ENCODE measurements around the gene ZNF546.

Gene ZNF546

DNA sequence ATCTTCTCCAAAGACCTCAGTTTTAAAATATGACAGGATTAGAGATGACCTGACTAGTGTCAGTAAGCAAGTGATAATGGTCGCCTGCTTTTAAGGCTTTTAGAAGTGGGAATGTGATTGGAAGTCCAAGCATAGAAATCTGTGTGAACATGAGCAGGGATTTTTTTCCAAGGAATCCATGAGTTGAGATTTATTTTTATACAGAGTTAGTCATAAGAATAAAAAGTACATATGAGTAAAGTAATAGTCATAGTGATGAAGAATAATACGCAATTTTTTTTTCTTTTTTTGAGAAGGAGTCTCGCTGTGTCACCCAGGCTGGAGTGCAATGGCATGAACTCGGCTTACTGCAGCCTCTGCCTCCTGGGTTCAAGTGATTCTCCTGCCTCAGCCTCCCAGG lies 1.6 kb downstream of the ZNF546 start:
- TF ChIP-seq, protein P1, sequence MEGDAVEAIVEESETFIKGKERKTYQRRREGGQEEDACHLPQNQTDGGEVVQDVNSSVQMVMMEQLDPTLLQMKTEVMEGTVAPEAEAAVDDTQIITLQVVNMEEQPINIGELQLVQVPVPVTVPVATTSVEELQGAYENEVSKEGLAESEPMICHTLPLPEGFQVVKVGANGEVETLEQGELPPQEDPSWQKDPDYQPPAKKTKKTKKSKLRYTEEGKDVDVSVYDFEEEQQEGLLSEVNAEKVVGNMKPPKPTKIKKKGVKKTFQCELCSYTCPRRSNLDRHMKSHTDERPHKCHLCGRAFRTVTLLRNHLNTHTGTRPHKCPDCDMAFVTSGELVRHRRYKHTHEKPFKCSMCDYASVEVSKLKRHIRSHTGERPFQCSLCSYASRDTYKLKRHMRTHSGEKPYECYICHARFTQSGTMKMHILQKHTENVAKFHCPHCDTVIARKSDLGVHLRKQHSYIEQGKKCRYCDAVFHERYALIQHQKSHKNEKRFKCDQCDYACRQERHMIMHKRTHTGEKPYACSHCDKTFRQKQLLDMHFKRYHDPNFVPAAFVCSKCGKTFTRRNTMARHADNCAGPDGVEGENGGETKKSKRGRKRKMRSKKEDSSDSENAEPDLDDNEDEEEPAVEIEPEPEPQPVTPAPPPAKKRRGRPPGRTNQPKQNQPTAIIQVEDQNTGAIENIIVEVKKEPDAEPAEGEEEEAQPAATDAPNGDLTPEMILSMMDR (conservative IDR thresholded peaks at IDR 0.05; ENCODE audit: low read depth, low read length), result no peak
- no peak for DNase-seq (ENCODE audit: low read depth)
- no peak overlapping the region for H3K4me3 ChIP-seq (ENCODE audit: low read depth, low read length)

DNA sequence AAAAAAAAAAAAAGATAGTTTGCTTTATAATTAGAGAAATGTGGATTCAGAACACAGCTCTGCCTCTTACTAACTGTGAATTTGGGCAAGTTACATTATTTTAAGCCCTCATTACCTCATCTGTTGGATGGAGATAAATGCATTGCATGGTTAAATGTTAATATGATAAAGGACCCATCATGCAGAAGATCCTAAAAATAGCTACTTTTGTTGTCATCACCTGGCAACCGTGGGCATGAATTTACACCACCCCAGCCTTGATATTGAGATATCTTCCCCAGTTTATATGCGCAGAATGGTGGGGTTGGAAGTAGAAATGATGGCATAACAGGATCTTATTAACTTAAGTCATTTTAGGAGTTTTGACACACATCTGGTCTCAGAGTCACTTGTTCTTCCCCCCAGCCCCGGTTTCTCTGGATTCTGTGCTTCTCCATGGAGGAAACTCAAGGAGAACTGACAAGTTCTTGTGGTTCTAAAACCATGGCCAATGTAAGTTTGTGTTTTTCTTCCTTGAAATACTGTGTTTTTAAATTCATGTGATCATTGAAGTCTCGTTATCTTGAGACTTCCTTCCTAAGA lies 8.9 kb downstream of the ZNF546 start:
- TF ChIP-seq, protein P1 (conservative IDR thresholded peaks at IDR 0.05; ENCODE audit: low read depth, low read length), result no peak
- H3K4me3 ChIP-seq (ENCODE audit: low read depth, low read length), result no peak overlapping the region
- no peak for DNase-seq (ENCODE audit: low read depth)

DNA sequence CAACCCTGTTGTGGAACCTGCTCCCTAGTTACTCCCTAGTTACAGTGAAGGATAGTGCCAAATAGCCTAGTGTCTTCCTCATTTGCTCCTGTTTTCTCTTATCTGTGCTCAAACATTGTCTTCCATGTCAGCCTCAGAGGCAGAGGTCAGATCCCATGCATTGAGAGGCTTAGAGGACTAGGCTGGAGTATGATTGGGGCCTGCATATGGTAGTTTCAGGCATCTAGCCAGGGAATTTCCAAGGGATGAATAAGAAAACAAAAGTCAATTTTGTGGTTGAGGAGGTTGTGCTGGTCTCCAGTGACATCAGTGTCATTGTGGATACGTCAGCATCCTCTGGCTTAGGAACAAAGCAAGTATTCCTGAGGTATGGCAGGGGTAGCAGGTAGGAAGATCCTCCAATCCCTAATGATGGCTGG lies 9.4 kb downstream of the ZNF546 start:
- TF ChIP-seq, protein P1 (conservative IDR thresholded peaks at IDR 0.05; ENCODE audit: low read depth, low read length), result no peak

DNA sequence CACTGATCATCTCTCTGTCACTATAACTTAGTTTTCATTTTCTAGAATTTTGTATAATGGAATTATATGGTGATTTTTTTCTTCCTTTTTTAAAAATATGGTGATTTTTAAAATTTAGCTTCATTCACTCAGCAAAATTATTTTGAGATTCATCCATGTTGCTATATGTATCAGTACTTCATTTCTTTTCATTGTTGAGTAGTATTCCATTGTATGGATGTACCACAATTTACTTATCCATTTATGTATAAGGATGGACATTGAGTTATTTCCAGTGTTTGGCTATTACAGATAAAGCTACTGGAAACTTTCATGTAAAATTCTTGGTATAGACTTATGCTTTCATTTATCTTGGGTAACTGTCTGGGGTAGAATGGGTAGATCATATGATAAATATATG lies 12.8 kb downstream of the ZNF546 start:
- no peak overlapping the region for H3K4me3 ChIP-seq (ENCODE audit: low read depth, low read length)
- TF ChIP-seq, protein P1 (conservative IDR thresholded peaks at IDR 0.05; ENCODE audit: low read depth, low read length), result no peak
- no peak for DNase-seq (ENCODE audit: low read depth)

More for the DNA sequence above, 9.4 kb downstream of the ZNF546 start:
- DNase-seq (ENCODE audit: low read depth), result peak; percentile 88
- H3K4me3 ChIP-seq (ENCODE audit: low read depth, low read length), result no peak overlapping the region

DNA sequence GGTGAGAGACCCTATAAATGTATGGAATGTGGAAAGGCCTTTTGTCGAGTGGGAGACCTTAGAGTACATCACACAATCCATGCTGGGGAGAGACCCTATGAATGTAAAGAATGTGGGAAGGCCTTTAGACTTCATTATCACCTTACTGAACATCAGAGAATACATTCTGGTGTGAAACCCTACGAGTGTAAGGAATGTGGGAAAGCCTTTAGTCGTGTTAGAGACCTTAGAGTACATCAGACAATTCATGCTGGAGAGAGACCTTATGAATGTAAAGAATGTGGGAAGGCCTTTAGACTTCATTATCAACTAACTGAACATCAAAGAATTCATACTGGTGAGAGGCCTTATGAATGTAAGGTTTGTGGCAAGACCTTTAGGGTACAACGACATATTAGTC lies 17.1 kb downstream of the ZNF546 start:
- H3K4me3 ChIP-seq (ENCODE audit: low read depth, low read length), result no peak overlapping the region
- TF ChIP-seq, protein P1 (conservative IDR thresholded peaks at IDR 0.05; ENCODE audit: low read depth, low read length), result no peak
- no peak for DNase-seq (ENCODE audit: low read depth)

DNA sequence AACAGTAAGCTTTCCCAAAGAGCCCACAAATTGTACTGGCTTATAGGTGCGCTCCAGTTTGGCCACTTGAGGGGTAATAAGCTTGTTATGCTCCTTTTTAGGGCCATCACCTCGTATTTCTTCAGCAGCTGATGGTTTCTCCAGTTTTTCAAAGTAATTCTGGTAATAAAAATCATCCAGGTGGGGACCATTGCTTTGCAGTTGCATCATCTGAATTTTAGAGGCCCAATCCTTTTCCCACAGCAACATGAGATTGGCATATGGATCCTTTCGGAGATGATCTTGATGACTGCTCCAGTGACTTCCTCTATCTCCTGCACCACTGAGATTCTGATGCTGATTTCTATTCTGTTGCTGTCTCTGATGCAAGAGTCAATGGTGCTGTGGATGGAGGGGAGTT lies 27.1 kb downstream of the ZNF546 start:
- no peak for DNase-seq (ENCODE audit: low read depth)
- no peak overlapping the region for H3K4me3 ChIP-seq (ENCODE audit: low read depth, low read length)
- TF ChIP-seq, protein P1 (conservative IDR thresholded peaks at IDR 0.05; ENCODE audit: low read depth, low read length), result no peak

DNA sequence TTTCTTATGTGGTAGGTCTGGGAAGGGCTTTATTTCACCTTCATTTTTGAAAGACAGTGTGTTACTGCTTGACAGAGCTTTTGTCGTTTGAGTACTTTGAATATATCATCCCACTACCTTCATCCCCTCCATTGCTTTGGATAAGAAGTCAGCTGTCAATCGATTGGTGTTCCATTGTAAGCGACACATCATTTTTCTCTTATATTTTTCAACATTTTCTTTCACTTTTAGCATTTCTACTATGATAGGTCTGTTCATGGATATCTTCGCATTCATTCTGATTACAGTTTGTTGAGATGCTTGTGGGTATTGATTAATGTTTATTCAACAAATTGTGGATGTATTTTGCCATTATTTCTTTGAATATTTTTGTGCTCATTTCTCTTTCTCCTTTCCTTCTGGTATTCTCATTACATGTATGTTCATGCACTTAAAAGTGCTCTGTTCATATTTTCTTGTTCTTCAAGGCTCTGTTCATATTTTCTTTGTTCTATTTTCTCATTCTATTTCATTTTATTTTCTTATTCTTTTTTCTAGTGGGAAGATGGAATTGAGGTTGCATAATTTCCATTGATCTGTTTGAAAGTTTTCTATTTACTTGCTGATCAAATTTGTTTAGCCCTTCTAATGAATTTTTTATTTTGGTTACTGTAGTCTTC lies 29.2 kb downstream of the ZNF546 start:
- TF ChIP-seq, protein P1 (conservative IDR thresholded peaks at IDR 0.05; ENCODE audit: low read depth, low read length), result no peak
- DNase-seq (ENCODE audit: low read depth), result no peak
- no peak overlapping the region for H3K4me3 ChIP-seq (ENCODE audit: low read depth, low read length)

Data from choroid plexus epithelial cell (primary cell).